RWPE2 (cell line): ENCODE results near the gene STAP2.
"Not testable (repeated sequence)": the region's sequence is repeated elsewhere in the genome, so short reads cannot be mapped to it uniquely, and the experiment has no call there.

Experiments
- ATAC-seq: fragments of 200-7000 bp; cut with Tn5 transposase; 3 replicates; pipeline ENCODE4 v1.9.1; 2021; ENCODE audit warnings: low read depth
- DNase-seq: peaks from one replicate; pipeline ENCODE4 v3.0.0-alpha.2; 2020; ENCODE audit warnings: low spot score
- H3K27ac ChIP-seq: fragments of 450-650 bp; 2 replicates; pipeline ENCODE4 v1.5.1; 2017; ENCODE audit warnings: mild to moderate bottlenecking; ENCODE audit not compliant: poor library complexity, severe bottlenecking
- H3K27me3 ChIP-seq: fragments of 250-450 bp; sonication (Bioruptor Pico); 2 replicates; pipeline ENCODE4 v1.5.1; 2021; ENCODE audit warnings: mild to moderate bottlenecking, moderate library complexity; ENCODE audit not compliant: insufficient read depth, poor library complexity, severe bottlenecking
- H3K36me3 ChIP-seq: fragments of 250-450 bp; sonication (Bioruptor Pico); 2 replicates; pipeline ENCODE4 v1.5.1; 2020; ENCODE audit warnings: low read depth, mild to moderate bottlenecking, moderate library complexity
- H3K4me1 ChIP-seq: fragments of 250-450 bp; sonication (Bioruptor Pico); 2 replicates; pipeline ENCODE4 v1.5.1; 2021; ENCODE audit warnings: mild to moderate bottlenecking, moderate library complexity; ENCODE audit not compliant: insufficient read depth, poor library complexity, severe bottlenecking
- H3K4me3 ChIP-seq: fragments of 250-450 bp; sonication (Bioruptor Pico); 2 replicates; pipeline ENCODE4 v1.5.1; 2021; ENCODE audit warnings: mild to moderate bottlenecking, moderate library complexity; ENCODE audit not compliant: severe bottlenecking
- H3K9me3 ChIP-seq: fragments of 250-450 bp; sonication (Bioruptor Pico); 2 replicates; pipeline ENCODE4 v1.5.1; 2021; ENCODE audit warnings: mild to moderate bottlenecking, moderate library complexity; ENCODE audit not compliant: severe bottlenecking
- CTCF ChIP-seq: fragments of 450-650 bp; IDR thresholded peaks from one replicate; pipeline ENCODE4 v1.5.1; 2017; ENCODE audit warnings: mild to moderate bottlenecking, moderate library complexity; ENCODE audit not compliant: poor library complexity, severe bottlenecking

STAP2 gene

DNA sequence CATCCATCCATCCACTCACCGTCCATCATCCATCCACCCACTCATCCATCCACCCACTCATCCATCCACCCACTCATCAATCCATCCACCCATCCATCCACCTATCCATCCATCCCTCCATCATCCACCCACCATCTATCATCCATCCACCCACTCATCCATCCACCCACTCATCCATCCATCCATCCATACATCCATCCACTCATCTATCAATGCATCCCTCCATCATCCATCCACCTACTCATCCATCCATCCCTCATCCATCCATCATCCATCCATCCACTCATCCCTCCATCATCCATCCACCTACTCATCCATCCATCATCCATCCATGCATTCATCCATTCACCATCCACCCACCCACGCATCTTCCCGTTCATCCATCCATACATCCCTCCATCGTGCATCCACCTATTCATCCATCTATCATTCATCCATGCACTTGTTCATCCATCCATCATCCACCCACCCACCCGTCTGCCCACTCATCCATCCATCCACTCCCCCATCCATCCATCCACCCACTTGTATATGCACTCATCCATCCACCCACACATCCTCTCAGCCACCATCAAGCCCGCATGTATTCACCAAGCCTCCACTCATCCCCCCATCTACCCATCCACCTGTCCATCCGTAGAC, 3.6 kb downstream of the STAP2 start:
- H3K9me3 ChIP-seq, result no peaks in the 10 kb centered on the region
- TF ChIP-seq CTCF, result no peak
- H3K4me1 ChIP-seq, result no peaks in the 10 kb centered on the region
- peaks cover under 1% of the 10 kb centered on the region; the same call in 1 of the 2 replicates for H3K36me3 ChIP-seq
- DNase-seq (no peak), ATAC-seq (no peak)
- H3K27ac ChIP-seq, result no peak overlapping the region
- H3K27me3 ChIP-seq, result no peaks in the 10 kb centered on the region
- no peak overlapping the region for H3K4me3 ChIP-seq

- H3K9me3 ChIP-seq, result no peaks in the 10 kb centered on the region
- ATAC-seq (no peak), DNase-seq (no peak)
- no peak for TF ChIP-seq CTCF
- H3K27me3 ChIP-seq, result no peaks in the 10 kb centered on the region
- no peaks in the 10 kb centered on the region for H3K4me1 ChIP-seq
- H3K27ac ChIP-seq, result no peak overlapping the region
- H3K36me3 ChIP-seq, result peaks cover 3% of the 10 kb centered on the region; the same call in 1 of the 2 replicates
- H3K4me3 ChIP-seq, result no peak overlapping the region
Measured at GRCh38 chr19:4329858-4330257, 8.8 kb downstream of the STAP2 start.

GRCh38 chr19:4328991-4329681, 9.5 kb downstream of the STAP2 start:
- not testable (repeated sequence) for H3K27ac ChIP-seq, DNase-seq, H3K9me3 ChIP-seq, H3K4me3 ChIP-seq, H3K36me3 ChIP-seq, ATAC-seq, H3K27me3 ChIP-seq, H3K4me1 ChIP-seq

DNA sequence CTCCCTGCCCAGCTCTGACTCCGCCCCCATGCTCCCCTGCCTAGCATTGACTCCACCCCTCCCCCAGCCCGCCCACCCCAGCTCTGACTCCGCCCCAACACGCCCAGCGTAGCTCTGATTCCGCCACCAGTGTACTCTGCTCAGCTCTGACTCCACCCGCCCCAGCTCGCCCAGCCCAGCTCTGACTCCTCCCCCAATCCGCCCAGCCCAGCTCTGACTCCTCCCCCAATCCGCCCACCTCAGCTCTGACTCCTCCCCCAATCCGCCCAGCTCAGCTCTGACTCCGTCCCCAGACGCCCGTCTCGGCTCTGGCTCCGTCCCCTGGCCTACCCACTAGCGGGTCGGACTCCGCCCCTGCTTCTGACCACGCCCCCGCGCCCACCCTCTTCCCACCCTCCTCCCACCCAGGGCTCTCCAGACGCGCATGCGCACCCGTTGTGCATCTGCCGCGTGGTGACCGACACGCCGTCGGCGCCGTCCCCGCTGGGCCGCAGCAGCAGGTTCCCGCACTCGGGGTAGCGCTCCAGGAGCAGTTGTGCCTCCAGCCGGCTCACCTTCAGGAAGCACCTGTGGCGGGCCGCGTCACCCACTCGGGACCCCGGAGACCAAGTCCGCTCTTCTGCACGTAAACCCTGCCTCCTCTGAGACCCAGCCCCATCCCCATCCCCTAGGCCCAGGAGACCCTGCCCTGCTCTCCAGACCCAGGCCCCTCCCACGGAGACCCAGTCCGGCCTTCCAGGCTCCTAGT, 10.2 kb downstream of the STAP2 start:
- Histone ChIP-seq H3K9me3 (no peaks in the 10 kb centered on the region), H3K36me3 (0 out of 2 replicates have a peak, but pooled peaks cover 3% of the 10 kb centered on the region), H3K27me3 (no peaks in the 10 kb centered on the region), H3K27ac (no peak overlapping the region), H3K4me3 (no peak overlapping the region), H3K4me1 (no peaks in the 10 kb centered on the region)
- TF ChIP-seq CTCF, result no peak
- ATAC-seq, result peak; percentile 42; the same call in 2 of the 3 replicates
- DNase-seq, result no peak

- Histone ChIP-seq H3K4me3 (no peak overlapping the region), H3K27ac (no peak overlapping the region), H3K27me3 (no peaks in the 10 kb centered on the region), H3K4me1 (no peaks in the 10 kb centered on the region), H3K36me3 (0 out of 2 replicates have a peak, but pooled peaks cover 3% of the 10 kb centered on the region), H3K9me3 (no peaks in the 10 kb centered on the region)
- no peak for TF ChIP-seq CTCF
- no peak for ATAC-seq
- DNase-seq, result no peak
Measured at GRCh38 chr19:4327877-4328242, 10.8 kb downstream of the STAP2 start.
